GM12865 (cell line): ENCODE results near the gene REXO1.

ENCODE experiments used
- DNase-seq: peaks from one replicate; pipeline ENCODE4 v3.0.0; 2010; ENCODE audit warnings: low read depth
- H3K4me3 ChIP-seq: 2 replicates; pipeline ENCODE4 v1.5.1; 2011; ENCODE audit warnings: mild to moderate bottlenecking, low read depth, low read length, control low read depth
- CTCF ChIP-seq: IDR thresholded peaks from 2 replicates; pipeline ENCODE4 v1.5.1; 2011; ENCODE audit warnings: low read length, control low read depth, low read depth, inconsistent platforms; ENCODE audit not compliant: insufficient read depth; ENCODE audit errors: missing control alignments

REXO1 gene

GRCh38 chr19:1862424-1863327 lies 14.4 kb upstream of the REXO1 start:
- TF ChIP-seq CTCF, result no peak
- H3K4me3 ChIP-seq, result peak overlapping the region; percentile 92
- DNase-seq, result peak; percentile 60

GRCh38 chr19:1862068-1862423 lies 13.8 kb upstream of the REXO1 start:
- H3K4me3 ChIP-seq, result peak overlapping the region; percentile 92
- DNase-seq, result no peak
- no peak for TF ChIP-seq CTCF

- no peak for TF ChIP-seq CTCF
- DNase-seq, result no peak
Measured at GRCh38 chr19:1861599-1862031, 13.3 kb upstream of the REXO1 start.

GRCh38 chr19:1860821-1861598 lies 12.7 kb upstream of the REXO1 start:
- DNase-seq, result no peak
- TF ChIP-seq CTCF, result no peak
- peak overlapping the region; percentile 92 for H3K4me3 ChIP-seq

More at GRCh38 chr19:1861599-1862031, 13.3 kb upstream of the REXO1 start:
- peak overlapping the region; percentile 92 for H3K4me3 ChIP-seq

GRCh38 chr19:1860042-1860775 lies 11.9 kb upstream of the REXO1 start:
- no peak for TF ChIP-seq CTCF
- DNase-seq, result peak; percentile 49
- H3K4me3 ChIP-seq, result peak overlapping the region; percentile 92

- no peak for DNase-seq
- no peak overlapping the region for H3K4me3 ChIP-seq
- no peak for TF ChIP-seq CTCF
Measured at GRCh38 chr19:1859331-1859781, 11.1 kb upstream of the REXO1 start.
